Activated CD8-positive, alpha-beta memory T cell treated with anti-CD3 and anti-CD28 coated beads, Interleukin-2, amount 50 U/mL, for 1 hour (primary cell): ENCODE measurements around the gene RAB33A.

ENCODE experiments used
- DNase-seq: peaks from one replicate; pipeline ENCODE4 v3.0.0-alpha.2; 2020; ENCODE audit errors: extremely low read depth

The RAB33A gene

DNA sequence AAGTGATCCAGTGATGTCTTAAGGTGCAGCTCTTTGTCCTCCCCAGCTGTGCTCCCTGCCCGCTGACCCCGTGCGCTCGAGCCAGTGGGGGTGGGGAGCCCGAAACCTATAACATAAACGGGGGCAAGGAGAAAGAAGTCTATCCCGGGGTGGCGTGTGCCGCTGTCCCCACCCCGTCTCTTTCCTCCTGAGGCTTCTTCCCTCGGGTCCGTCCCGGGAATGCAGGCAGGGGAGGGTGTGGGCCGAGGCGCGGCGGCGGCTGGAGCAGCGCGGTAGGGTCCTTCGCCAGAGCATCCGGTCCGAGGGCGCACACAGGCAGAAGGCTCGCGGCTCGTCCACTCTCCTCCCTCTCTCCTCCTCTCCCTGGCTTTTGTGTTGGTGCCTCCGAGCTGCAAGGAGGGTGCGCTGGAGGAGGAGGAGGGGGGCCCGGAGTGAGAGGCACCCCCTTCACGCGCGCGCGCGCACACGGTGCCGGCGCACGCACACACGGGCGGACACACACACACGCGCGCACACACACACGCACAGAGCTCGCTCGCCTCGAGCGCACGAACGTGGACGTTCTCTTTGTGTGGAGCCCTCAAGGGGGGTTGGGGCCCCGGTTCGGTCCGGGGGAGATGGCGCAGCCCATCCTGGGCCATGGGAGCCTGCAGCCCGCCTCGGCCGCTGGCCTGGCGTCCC lies at the start of gene RAB33A:
RAB33A (plus strand) TSS at position 517 of the 681 bp plus-strand sequence; CDS start at position 618, 101 bp downstream.
- DNase-seq: no peak

DNA sequence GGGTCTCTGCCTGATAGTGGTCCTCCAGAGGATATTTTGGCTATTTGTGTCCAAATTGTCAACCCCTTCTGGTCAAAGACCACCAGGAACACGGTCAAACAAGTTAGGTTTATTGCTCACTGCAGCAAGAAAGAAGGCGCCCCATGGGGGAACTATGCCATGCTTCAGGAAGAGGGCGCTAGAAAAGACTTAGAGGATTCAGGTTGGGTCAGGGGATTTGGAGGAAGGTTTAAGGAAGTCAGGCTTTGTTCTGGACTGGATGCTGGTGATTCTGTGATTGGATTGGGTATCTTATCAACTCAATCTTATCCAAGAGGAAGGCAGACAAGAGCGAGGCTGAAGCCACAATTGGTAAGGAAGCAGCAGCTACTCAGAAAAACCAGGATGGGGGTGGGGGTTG lies 47.2 kb upstream of the RAB33A start:
- DNase-seq: no peak

DNA sequence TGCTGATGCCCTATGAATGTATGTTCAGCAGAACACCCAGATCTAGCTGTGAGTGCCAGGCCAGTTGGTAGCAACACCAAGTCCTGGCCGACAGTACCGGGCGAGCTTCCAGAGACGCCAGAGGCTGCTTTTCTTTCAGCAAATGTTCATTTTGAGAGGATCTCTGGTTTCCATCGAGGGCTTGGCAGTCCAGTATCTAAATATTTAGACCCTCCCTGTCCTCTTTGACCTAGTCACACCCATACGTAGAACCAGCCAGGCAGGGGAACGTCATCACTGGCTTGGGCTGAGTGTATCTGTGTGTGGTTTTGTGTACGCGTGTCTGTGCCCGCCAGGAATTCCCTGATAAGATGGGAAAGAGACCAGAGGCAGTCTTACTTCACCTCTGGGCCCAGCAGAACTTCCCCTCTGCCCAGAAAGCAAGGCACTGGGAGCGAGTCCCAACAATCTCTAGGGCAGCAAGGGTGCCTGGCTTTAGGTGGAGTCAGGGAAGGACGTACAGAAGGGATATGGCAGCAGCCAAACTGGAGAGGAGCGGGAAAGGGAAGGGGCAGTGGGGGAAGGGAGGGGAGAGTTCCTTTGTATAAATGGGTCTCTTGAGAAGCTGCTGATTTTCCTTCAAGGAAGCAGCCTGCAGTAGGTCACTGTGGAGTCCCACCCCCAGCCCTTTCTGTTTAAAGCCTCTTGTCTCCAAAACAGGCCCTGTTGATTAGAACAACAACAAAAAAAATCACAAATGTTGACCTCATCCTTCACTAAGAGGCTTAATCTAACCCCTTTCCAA lies 46.5 kb upstream of the RAB33A start:
- no peak for DNase-seq

DNA sequence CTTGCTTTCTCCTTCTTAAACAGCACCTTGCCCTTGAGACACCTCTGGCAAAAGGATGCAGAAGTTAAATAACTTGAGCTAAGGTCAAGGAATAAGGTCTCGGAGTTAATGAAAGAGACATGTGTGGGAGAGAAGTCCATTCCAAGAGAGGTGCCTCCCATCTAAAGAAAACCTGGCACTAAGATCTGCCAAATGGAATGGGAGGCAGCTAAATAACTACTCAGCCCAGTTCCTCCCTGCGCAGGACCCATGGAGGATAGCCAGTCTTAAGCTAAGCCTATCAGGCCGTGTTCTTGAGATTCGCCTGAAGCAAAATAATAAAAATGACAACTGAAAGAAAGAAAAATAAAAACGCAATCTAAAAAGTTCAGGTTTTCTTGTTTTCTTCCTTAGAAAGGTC lies 40.8 kb upstream of the RAB33A start:
- no peak for DNase-seq

DNA sequence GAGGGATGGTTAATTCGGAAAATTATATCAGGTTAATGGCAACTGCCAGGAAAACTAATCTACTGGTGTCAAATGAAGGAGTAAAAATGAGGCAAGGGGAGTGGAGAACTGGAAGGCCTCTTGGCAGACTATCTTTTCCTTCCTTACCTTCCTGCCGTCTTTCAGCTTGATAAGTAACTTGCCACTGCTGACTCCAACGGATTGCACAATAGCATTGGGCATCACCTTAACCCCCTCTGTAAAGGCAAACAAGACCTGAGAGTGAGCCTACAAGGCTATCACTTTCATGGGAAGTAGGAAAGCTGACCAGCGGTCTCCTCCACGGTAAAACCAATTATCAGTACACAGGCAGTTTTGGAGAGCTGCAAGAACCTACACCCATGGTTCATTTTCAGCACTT lies 35.3 kb upstream of the RAB33A start:
- DNase-seq: no peak

DNA sequence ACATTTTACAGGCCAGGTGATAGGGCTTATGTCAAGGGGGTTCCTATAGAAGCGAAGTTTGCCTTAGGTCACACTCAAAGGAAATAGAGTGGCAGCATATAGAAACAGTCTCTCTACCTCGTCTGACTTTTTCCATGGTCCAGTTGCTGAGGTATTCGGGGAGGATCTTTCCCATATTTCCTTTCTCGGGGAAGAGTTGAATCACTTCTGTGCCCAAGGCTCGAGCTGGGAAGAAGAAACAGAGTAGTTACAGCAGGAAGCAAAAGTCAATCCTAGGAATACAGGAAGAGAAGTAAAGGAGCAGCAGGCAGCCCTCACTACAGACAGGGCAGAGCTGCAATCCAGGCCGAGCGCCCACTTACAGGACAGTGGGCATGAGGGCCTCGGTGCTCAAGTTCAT lies 34.8 kb upstream of the RAB33A start:
- DNase-seq: no peak

DNA sequence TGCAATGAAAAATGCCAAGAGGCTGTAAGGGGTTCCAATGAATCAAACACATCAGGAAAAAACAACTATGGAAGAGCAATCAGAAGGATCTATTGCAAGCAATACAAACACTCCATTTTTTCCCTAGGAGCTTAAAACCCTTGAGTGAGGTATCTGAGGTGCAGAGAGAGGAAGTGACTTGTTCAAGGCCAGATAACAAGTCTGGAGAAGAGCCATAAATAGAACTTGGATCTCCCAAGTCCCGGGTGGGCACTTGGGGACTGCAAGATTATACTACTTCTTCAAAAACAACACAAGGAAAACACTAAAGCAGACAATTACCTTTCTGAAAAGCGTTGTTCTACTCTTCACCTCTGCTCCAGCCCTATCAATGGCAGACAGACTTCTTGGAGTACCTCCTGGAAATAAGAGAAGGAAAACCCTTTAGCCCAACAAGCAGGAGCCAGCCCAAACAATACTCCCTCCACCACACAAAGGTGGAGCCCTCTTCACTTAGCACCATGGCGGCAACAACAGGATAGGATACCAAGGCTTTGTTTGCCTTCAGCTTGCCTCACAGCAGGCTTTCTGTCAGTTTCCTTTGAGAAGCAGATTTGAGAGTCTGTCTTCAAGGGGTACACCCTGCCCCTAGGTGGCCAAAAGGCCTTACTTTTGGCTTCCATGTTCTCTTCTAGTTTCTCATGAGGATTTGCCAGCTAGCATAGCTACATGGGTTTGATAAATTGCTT lies 32.1 kb upstream of the RAB33A start:
- DNase-seq: no peak

DNA sequence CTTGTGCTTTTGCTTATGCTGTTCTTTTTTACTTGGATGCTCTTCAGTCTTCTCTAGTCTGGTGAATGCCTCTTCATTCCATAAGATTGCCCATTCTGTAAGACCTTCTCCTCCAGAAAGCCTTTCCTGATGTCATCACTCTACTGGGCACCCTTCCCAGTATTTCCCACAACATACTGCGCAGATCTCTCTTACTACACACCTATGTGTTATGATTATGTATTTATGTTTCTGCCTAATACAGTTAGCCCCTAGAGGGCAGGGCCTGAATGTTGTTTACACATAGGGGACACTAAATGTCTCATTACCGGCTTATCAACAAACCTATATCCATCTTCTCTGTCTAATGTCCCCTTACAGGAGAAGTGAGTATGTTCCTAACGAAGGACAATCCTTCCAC lies 27.3 kb upstream of the RAB33A start:
- no peak for DNase-seq

DNA sequence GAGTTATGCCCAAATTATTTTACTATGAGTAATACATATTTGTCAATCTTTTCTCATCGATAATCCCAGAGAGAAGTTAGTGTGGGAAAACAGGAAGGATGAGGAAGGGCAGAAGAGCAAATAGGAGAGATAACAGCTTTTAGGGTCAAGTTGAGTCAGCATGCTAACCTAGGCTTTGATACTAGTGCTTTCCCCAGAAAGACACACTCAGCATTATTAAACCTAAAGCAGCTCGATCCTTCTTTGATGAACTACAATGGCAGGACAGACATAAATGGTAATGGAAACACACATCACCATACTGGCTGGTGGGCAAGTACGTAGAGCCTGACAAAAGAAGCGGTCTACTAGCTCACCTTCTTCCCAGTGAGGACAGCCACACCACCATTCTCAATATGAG lies 26.6 kb upstream of the RAB33A start:
- DNase-seq: no peak

DNA sequence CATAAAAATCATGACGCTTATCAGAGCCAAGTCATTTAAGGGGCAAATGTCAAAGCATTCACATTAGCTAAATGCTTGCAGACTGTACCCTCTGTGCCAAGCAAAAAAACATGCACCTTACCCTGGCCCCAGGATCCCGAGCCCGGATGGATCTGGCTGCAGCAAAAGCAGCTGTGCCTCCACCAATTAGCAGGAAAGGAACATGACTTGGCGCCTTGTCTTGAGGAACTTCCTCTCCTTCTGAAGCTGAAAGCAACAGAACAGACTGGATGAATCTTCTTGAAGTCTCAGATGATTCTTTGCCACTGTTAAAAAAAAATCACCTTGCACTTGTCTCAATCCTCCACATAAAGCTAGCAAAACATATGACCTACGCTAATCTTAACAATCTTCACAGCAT lies 24.1 kb upstream of the RAB33A start:
- no peak for DNase-seq

DNA sequence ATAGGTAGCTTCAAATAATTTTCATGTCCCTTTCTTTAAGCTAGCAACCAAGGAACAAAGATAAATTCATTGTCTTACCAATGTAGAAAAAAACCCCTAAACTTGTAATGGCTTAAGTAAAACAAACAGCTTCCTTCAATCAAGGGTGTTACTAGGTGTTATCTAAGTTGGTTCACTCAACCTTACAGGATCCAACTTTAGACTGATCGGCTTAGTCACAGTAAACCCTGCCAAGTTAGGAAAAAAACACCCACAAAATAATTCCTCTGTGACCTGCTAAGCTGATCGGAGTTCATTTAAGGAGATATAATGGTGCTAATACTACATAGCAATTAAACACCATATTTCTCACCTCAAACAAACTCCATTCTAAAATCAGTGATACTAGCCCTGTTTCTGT lies 16.2 kb upstream of the RAB33A start:
- no peak for DNase-seq

DNA sequence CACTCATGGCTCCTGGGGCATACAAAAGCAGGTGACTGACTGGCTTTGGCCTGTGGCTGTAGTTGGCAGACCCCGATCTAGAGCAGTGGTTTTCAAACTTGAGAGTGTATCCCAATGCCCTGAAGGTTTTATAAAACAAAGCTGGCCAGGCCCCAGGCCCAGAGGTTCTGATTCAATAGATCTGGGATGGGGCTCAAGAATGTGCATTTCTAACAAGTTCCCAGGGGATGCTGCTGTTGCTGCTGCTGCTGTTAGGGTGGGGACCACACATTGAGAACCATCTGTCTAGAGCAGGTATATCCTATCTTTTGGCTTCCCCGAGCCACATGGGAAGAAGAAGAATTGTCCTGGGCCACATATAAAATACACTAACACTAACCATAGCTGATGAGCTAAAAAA lies 13.5 kb upstream of the RAB33A start:
- DNase-seq: no peak

DNA sequence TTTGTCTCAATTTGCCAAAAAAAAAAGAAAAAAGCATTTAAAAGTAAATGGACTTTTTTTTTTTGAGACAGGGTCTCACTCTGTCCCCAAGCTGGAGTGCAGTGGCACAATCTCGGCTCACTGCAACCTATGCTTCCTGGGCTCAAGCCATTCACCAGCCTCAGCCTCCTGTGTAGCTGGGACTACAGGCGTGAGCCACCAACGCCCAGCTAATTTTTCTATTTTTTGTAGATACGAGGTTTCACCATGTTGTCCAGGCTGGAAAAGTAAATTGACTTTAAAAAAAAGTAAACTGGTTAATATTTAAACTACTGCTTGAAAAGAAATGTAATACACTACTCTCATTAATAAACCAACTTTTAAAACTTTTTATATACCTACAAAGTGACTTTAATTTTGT lies 12.0 kb upstream of the RAB33A start:
- no peak for DNase-seq

DNA sequence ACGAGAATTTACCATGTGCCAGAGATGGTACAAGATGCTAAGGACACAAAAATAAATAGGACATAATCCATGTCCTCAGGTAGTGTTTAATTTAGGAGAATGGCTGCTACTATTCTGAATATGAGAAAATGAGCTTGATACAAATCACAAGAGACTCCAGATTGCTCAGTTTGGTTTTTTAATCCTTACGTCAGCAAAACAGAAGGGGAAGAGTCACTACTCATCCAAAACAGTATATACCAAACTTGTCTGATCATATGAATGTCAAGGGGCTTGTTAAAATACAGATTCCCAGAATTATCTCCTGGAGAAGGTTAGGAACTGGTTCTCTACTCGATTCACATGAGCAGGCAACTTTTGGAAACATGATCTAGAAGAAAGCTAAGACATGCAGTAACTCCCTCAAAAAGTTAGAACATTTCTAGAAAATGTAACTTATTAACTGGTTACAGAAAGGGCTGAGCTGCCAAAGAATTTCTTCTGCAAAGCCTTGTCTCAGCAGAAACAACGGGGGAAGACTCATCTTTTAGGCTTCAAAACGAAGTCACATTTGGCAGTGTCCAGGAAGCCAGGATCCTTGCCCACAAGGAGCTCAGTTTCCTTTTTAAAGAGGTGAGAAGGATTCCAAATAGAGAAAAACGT lies 9.5 kb upstream of the RAB33A start:
- DNase-seq: no peak

DNA sequence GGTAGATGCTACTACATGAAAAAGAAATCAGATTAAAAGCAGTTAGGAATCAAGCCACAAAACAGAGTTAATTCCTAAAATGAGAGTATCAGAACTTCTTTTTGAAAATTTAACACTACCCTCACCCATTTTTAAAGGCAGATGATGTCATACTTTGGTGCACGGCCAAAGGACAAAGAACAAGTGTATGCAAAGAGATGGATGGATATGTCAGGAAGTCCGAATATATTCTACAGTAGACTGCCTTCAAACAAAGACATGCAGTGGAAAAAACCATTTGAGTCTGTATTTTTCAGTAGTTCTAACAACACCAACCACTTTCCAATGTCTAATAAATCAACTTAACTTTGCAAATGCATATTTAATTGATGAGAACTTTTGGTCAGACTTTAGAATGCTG lies 8.4 kb upstream of the RAB33A start:
- DNase-seq: no peak

DNA sequence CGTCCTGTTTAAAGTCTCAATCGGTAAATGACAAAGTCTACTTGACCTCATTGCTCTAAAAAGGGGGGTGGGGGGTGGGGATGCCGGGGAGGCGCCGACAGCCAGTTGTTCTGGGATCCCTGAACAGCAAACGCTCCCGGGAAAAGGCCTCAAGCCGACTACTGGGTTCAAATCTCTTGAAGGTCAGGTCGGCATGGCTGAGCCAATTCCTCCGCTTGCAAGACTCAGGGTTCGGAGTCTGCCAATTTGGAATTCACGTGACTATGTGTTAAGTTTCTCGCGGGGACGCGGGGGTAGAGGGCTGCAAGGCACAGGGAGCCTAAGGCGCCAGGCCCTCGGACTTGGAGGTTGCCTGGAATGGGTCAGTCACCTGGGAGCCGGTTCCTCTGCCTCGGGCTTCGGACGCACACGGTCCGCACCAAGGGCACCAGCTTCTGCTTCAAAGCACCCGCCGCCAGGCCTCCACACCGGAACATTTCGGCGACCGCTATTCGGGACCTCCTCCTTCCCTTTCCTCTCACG lies 6.5 kb upstream of the RAB33A start:
- DNase-seq: no peak

DNA sequence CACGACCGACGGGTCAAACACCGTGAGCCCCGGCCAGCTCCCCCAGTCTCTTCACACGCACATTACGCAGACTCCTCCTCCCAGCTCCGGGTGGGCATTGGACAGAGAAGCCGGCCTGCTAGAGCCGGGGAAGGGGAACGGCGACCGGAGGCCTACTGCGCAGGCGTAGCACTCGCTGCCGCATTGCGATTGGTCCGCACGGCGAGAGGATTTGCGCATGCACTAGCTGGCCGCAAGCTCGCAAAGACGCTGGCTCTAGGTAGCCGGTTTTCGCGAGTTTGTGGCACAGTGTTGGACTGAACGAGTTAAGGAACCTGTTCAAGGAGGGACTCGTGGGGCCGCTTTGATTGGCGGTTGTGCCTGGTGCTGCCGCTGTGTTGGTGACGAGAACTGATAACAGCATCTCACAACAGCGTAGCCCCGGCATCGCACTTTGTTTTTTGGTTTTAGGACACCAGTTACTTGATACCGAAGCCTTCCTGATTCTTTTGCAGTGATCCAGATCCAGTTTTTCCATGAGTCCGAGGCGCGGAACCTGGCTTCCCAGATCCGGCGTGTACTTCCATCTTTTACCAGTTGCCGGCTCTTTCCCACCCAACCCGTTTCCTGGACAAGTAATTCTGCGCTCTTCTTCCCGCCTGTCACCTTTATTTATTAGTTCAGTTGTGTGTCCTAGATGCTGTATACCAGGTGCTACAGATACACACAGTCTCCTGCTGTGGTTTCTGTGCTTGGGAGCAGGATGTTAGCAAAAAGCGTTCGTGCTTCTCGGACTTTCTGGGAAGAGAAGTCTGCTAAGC lies 5.9 kb upstream of the RAB33A start, which contains the start of gene AIFM1:
AIFM1 (minus strand) TSS at position 139 of the 800 bp plus-strand sequence. CDS start 185 bp downstream, outside the sequence.
- peak; percentile 71 for DNase-seq

DNA sequence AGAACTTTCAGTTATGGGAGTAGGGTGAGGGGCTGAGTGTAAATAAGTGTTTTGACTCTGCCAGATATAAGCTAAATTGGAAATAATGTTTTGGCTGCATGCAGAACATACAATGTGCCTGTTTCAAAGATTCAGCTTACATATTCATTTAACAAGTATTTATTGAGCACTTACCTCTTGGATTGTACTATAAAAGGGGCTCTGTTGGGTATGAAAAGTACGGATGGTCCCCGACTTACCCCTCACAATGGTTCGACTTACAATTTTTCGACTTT lies 5.3 kb upstream of the RAB33A start:
- no peak for DNase-seq

DNA sequence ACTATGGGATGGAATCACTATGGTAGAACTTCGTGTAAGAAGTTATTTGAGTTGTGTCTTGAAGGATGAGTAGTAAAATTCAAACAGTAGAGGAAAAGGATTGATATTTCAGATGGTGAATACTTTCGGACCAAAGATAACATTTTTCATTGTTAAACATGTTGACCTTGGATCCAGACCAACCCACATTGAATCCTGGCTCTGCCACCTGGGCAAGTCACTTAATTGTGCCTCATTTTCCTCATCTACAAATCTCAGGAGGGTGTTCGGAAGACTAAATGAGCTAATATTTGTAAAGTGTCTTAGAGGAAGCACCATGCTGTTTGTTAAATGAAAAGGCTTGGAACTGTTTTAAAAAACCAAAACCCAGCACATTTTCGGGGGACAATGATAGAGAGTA lies 4.7 kb upstream of the RAB33A start:
- DNase-seq: no peak

DNA sequence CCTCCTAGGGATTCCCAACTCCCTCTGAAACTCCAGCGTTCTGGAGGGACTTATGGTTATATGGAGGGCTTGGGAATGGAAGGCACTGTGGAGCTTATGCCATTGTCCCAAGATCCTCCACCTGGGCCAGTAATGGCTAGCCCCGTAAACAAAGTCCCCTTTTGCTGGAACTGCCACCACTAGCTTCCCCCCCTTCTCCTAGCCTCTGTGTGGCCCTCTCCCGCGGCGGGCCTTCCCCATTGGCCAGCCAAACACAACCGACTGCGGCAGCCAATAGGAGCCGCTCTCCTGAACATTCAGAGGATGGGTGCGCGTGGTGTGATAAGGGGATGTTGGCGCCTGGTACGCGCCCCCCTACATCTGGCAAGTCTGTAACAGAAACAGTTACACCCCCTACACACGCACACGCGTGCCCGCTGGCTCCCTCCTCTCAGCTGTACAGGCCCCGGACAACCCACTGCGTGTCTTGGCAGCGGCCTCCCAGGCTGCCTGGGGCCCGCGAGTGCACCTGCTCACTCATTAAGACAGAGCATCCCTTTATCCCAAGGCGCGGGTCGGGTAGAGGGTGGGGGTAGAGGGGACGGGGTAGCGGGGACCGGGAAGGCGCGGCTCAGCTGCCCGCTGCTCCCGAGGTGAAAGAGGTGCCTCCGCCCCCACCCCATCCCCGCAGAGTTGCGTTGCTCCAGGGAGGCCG lies 863 bp upstream of the RAB33A start:
- peak; percentile 30 for DNase-seq
